GM19324 (cell line): ENCODE results near the gene ZNF514.
"Not testable (repeated sequence)": the region's sequence is repeated elsewhere in the genome, so short reads cannot be mapped to it uniquely, and the experiment has no call there.

ENCODE experiments used
- ATAC-seq: cut with Tn5 transposase; IDR thresholded peaks from one replicate; pipeline ENCODE4 v1.9.1; 2021; ENCODE audit warnings: mild to moderate bottlenecking, moderate library complexity; ENCODE audit not compliant: unreplicated experiment, low FRiP score

Gene ZNF514

GRCh38 chr2:95159690-95160449 lies at the start of gene ZNF514:
Gene ZNF514, minus strand, starts transcription at chr2:95159848. Its CDS starts 6,595 bp downstream, at chr2:95153253.
- peak; percentile 94 for ATAC-seq

- no peak for ATAC-seq
Measured at GRCh38 chr2:95208106-95208505, 48.5 kb upstream of the ZNF514 start.

- peak; percentile 98 for ATAC-seq
Measured at GRCh38 chr2:95207111-95207961, 47.7 kb upstream of the ZNF514 start, which contains the start of gene ZNF892. Gene ZNF892, plus strand, starts transcription at chr2:95207521. Its CDS starts 295 bp downstream, at chr2:95207816.

- ATAC-seq, result no peak
Measured at GRCh38 chr2:95206096-95206495, 46.4 kb upstream of the ZNF514 start.

- ATAC-seq, result no peak
Measured at GRCh38 chr2:95204396-95204795, 44.7 kb upstream of the ZNF514 start.

- no peak for ATAC-seq
Measured at GRCh38 chr2:95203911-95204310, 44.3 kb upstream of the ZNF514 start.

GRCh38 chr2:95192956-95193355 lies 33.3 kb upstream of the ZNF514 start:
- ATAC-seq, result not testable (repeated sequence)

- no peak for ATAC-seq
Measured at GRCh38 chr2:95185973-95186372, 26.3 kb upstream of the ZNF514 start.

- ATAC-seq, result no peak
Measured at GRCh38 chr2:95185197-95185596, 25.5 kb upstream of the ZNF514 start.

- no peak for ATAC-seq
Measured at GRCh38 chr2:95181774-95182173, 22.1 kb upstream of the ZNF514 start.

- no peak for ATAC-seq
Measured at GRCh38 chr2:95179451-95179850, 19.8 kb upstream of the ZNF514 start.

- ATAC-seq, result no peak
Measured at GRCh38 chr2:95174031-95174542, 14.4 kb upstream of the ZNF514 start.

- no peak for ATAC-seq
Measured at GRCh38 chr2:95171902-95172301, 12.3 kb upstream of the ZNF514 start.

GRCh38 chr2:95166065-95166763 lies 6.6 kb upstream of the ZNF514 start:
- peak; percentile 11 for ATAC-seq

GRCh38 chr2:95165371-95166064 lies 5.9 kb upstream of the ZNF514 start, which contains the start of gene ZNF2:
Gene ZNF2, plus strand, starts transcription at chr2:95165809. Its CDS starts 10,418 bp downstream, at chr2:95176227.
- peak; percentile 96 for ATAC-seq

- peak; percentile 12 for ATAC-seq
Measured at GRCh38 chr2:95165030-95165370, 5.4 kb upstream of the ZNF514 start.

- ATAC-seq, result peak; percentile 44
Measured at GRCh38 chr2:95158891-95159619, 593 bp downstream of the ZNF514 start.

- ATAC-seq, result no peak
Measured at GRCh38 chr2:95158441-95158840, 1.2 kb downstream of the ZNF514 start.

GRCh38 chr2:95149397-95149984 lies 10.2 kb downstream of the ZNF514 start:
- no peak for ATAC-seq
